Erythroblast (primary cell): ENCODE results near the gene PIK3R2.

Experiments used
- GATA1 ChIP-seq: IDR thresholded peaks from 2 replicates; pipeline ENCODE4 v1.6.1; 2011; ENCODE audit warnings: low read depth, mild to moderate bottlenecking, control low read depth, low read length, moderate library complexity
- POLR2A ChIP-seq: IDR thresholded peaks from 2 replicates; pipeline ENCODE4 v1.6.1; 2011; ENCODE audit warnings: mild to moderate bottlenecking, low read length

GRCh38 chr19:18216789-18217188, 63.8 kb downstream of the PIK3R2 start:
- TF ChIP-seq POLR2A: no peak
- no peak for TF ChIP-seq GATA1
